ENCODE results near the gene FRMPD4. TPM values are rescaled to one million over a fixed set of nuclear protein-coding genes. Genes with fewer than 3 reads are reported as not detected.

The FRMPD4 gene
- total and polyA plus RNA-seq, 2 of the 13 experiments (the other 11 are each of a cell fraction or from before 2014, with no cell fraction given), result not detected

DNA sequence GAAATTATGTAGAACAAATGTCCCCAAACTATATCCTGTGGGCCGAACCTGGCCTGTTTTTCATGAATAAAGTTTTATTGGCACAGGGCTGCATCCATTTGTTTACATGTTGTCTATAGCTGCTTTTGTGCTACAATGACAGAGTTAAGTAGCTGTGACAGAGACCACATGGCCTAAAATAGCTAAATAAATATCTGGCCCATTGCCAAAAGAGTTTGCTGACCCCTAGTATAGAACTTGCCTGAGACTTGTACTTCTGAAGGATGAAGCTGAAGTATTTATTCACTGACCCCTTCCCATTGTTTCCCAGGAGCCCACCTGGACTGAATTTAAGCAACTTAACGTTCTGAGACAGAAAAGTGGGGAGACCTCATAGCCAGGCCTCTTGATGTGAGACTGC is 325.6 kb downstream of the FRMPD4 start (continued):
- TF ChIP-seq, protein P1, sequence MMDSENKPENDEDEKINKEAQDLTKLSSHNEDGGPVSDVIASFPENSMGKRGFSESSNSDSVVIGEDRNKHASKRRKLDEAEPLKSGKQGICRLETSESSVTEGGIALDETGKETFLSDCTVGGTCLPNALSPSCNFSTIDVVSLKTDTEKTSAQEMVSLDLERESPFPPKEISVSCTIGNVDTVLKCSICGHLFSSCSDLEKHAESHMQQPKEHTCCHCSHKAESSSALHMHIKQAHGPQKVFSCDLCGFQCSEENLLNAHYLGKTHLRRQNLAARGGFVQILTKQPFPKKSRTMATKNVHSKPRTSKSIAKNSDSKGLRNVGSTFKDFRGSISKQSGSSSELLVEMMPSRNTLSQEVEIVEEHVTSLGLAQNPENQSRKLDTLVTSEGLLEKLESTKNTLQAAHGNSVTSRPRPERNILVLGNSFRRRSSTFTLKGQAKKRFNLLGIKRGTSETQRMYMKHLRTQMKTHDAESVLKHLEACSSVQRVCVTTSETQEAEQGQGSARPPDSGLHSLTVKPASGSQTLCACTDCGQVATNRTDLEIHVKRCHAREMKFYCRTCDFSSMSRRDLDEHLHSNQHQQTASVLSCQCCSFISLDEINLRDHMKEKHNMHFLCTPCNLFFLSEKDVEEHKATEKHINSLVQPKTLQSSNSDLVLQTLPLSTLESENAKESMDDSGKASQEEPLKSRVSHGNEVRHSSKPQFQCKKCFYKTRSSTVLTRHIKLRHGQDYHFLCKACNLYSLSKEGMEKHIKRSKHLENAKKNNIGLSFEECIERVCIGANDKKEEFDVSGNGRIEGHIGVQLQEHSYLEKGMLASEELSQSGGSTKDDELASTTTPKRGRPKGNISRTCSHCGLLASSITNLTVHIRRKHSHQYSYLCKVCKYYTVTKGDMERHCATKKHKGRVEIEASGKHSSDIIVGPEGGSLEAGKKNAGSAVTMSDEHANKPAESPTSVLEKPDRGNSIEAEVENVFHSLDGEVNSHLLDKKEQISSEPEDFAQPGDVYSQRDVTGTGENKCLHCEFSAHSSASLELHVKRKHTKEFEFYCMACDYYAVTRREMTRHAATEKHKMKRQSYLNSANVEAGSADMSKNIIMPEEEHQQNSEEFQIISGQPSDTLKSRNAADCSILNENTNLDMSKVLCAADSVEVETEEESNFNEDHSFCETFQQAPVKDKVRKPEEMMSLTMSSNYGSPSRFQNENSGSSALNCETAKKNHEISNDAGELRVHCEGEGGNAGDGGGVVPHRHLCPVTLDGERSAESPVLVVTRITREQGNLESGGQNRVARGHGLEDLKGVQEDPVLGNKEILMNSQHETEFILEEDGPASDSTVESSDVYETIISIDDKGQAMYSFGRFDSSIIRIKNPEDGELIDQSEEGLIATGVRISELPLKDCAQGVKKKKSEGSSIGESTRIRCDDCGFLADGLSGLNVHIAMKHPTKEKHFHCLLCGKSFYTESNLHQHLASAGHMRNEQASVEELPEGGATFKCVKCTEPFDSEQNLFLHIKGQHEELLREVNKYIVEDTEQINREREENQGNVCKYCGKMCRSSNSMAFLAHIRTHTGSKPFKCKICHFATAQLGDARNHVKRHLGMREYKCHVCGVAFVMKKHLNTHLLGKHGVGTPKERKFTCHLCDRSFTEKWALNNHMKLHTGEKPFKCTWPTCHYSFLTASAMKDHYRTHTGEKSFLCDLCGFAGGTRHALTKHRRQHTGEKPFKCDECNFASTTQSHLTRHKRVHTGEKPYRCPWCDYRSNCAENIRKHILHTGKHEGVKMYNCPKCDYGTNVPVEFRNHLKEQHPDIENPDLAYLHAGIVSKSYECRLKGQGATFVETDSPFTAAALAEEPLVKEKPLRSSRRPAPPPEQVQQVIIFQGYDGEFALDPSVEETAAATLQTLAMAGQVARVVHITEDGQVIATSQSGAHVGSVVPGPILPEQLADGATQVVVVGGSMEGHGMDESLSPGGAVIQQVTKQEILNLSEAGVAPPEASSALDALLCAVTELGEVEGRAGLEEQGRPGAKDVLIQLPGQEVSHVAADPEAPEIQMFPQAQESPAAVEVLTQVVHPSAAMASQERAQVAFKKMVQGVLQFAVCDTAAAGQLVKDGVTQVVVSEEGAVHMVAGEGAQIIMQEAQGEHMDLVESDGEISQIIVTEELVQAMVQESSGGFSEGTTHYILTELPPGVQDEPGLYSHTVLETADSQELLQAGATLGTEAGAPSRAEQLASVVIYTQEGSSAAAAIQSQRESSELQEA (CRISPR knock-in tag; IDR thresholded peaks at IDR 0.05; ENCODE audit: not compliant biosample characterization), result no peak
- no peak for TF ChIP-seq ZSCAN9 (CRISPR knock-in tag; IDR thresholded peaks at IDR 0.05; ENCODE audit: borderline replicate concordance)
- TF ChIP-seq CBX1 (IDR thresholded peaks at IDR 0.05; ENCODE audit: low read depth), result no peak
- TF ChIP-seq PLRG1 (conservative IDR thresholded peaks at IDR 0.05), result no peak
- no peak for TF ChIP-seq ZNF644 (CRISPR knock-in tag; IDR thresholded peaks at IDR 0.05; ENCODE audit: low read depth)

GRCh38 chrX:12467321-12467720 is 329.0 kb downstream of the FRMPD4 start:
- H4K20me1 ChIP-seq (ENCODE audit: insufficient read depth, low read length), result no peaks in the 10 kb centered on the region
- no peak overlapping the region for H2AFZ ChIP-seq (ENCODE audit: low read length)
- DNase-seq (ENCODE audit: low spot score) (no peak), FAIRE-seq (no peak), ATAC-seq (no peak)
- H3K36me3 ChIP-seq (replicated peaks in 1 of 2; ENCODE audit: control insufficient read depth in 1 of 2, insufficient read depth in 2 of 2, low read length in 2 of 2), result no peaks in the 10 kb centered on the region
- H3K27me3 ChIP-seq (ENCODE audit: control insufficient read depth in 1 of 2, insufficient read depth in 2 of 2, low read length in 2 of 2), result no peaks in the 10 kb centered on the region
- H3K27ac ChIP-seq (ENCODE audit: extremely low read length, insufficient read depth, low read length), result no peak overlapping the region
- WGBS (ENCODE audit: low lambda C conversion rate), result 0% methylated on average over 1 of the region's 1 CpG
- intact Hi-C loops (cut with micrococcal nuclease; ENCODE audit: unreplicated experiment) (no loop called here), in situ Hi-C loops (cut with HindIII; ENCODE audit: extremely low pct_ligation_motif_present, low pct_unique_long_range_greater_than_20kb) (no loop called here)
- H3K4me1 ChIP-seq (ENCODE audit: insufficient read depth, low read length), result no peaks in the 10 kb centered on the region
- CTCF ChIA-PET (ENCODE audit: low intra/inter-chr PET ratio, low total read pairs), result no interaction called here
- no peaks in the 10 kb centered on the region for H3K9me3 ChIP-seq (ENCODE audit: low read length)
- no peak overlapping the region for H3K4me3 ChIP-seq (replicated peaks in 1 of 3; ENCODE audit: insufficient read depth in 1 of 3, low read depth in 2 of 3, low read length in 3 of 3)
- BruUV-seq (replicated peaks), result no TSS peak
- no peaks in the 10 kb centered on the region for H3K79me2 ChIP-seq (ENCODE audit: insufficient read depth, low read length)
- no peak overlapping the region for H3K9ac ChIP-seq (ENCODE audit: insufficient read depth, low read depth, low read length)
- POLR2A ChIA-PET, result no interaction called here
- no peak overlapping the region for H3K4me2 ChIP-seq (ENCODE audit: low read depth, low read length)
- TF ChIP-seq ZNF562 (CRISPR knock-in tag; IDR thresholded peaks at IDR 0.05; ENCODE audit: borderline replicate concordance) (no peak), MTA3 (CRISPR knock-in tag; IDR thresholded peaks at IDR 0.05) (no peak), ZNF331 (CRISPR knock-in tag; IDR thresholded peaks at IDR 0.05) (no peak), ZNF878 (CRISPR knock-in tag; IDR thresholded peaks at IDR 0.05) (no peak), ZEB1 (IDR thresholded peaks at IDR 0.05; ENCODE audit: insufficient replicate concordance, low read depth) (no peak), SMAD3 (CRISPR knock-in tag; IDR thresholded peaks at IDR 0.05) (no peak), ZNF746 (CRISPR knock-in tag; IDR thresholded peaks at IDR 0.05) (no peak), ZNF556 (CRISPR knock-in tag; IDR thresholded peaks at IDR 0.05; ENCODE audit: borderline replicate concordance) (no peak), EED (CRISPR knock-in tag; IDR thresholded peaks at IDR 0.05) (no peak), ARID2 (CRISPR knock-in tag; IDR thresholded peaks at IDR 0.05; ENCODE audit: borderline replicate concordance) (no peak), ZNF432 (CRISPR knock-in tag; IDR thresholded peaks at IDR 0.05; ENCODE audit: borderline replicate concordance) (no peak), ZBTB7B (CRISPR knock-in tag; IDR thresholded peaks at IDR 0.05) (no peak)
- TF ChIP-seq, protein P2, sequence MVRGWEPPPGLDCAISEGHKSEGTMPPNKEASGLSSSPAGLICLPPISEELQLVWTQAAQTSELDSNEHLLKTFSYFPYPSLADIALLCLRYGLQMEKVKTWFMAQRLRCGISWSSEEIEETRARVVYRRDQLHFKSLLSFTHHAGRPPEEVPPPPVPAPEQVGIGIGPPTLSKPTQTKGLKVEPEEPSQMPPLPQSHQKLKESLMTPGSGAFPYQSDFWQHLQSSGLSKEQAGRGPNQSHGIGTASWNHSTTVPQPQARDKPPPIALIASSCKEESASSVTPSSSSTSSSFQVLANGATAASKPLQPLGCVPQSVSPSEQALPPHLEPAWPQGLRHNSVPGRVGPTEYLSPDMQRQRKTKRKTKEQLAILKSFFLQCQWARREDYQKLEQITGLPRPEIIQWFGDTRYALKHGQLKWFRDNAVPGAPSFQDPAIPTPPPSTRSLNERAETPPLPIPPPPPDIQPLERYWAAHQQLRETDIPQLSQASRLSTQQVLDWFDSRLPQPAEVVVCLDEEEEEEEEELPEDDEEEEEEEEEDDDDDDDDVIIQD (CRISPR knock-in tag; IDR thresholded peaks at IDR 0.05; ENCODE audit: low read depth), result no peak

Data from HepG2 (cell line).